GM18519 (cell line): ENCODE data around the gene BCAR1.
"Not testable (repeated sequence)": the region's sequence is repeated elsewhere in the genome, so short reads cannot be mapped to it uniquely, and the experiment has no call there.

Experiments used
- ATAC-seq: cut with Tn5 transposase; IDR thresholded peaks from one replicate; pipeline ENCODE4 v1.9.1; 2021; ENCODE audit warnings: mild to moderate bottlenecking, moderate library complexity; ENCODE audit not compliant: unreplicated experiment, low FRiP score

The BCAR1 gene

DNA sequence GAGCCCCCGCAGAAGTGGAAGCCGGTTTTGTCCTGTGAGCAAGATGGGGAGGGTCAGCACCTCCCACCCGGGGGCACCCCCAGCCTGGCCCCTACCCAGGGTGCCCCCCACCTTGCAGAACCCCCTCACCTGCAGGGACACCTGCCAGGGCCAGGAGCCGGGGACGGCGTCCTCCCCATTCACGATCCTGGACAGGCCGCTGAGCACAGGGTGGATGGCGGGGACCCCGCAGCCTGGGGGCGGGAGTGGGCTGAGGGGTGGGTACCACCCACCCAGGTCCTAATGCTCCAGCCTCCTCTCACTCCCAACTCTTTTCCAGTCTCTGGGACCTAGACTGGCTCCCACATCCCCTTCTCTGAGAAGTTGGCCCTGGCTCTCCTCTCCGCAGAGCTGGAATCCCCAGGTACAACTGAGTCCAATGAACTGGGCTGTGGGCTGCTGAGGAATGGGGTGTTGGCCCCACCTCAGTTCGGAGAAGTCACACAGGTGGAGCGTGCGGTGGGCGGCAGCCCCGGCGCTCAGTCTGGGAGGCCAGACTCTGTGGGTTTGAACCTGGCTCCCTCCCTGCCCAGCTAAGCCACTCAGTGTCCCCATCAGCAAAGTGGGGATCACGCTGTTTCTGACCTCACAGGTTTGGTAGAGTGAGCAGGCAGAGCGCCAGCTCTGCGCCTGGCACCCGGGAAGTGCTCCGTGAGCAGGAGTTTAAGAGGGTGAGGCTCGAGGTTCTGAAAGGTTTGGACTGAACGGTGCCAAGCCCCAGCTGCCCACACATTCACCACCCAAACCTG, 45.3 kb downstream of the BCAR1 start:
- not testable (repeated sequence) for ATAC-seq

DNA sequence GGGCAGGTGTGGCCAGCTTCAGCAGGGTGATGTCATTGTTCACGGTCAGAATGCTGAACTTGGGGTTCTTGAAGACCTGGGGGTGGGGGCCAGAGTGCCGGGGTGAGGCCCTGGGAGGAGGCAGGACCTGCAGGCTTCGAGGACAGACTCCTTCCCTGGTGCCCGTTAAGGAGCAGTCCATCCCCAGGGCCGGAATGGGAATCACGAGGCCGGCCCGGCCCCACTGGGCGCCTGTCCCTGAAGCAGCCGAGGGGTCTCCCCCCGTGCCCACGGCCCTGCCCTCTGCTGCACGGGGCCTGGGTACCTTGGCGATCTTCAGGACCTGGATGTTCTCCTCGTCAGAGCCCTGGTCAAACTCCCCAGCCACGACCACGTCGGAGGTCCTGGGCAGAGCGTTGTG, 46.0 kb downstream of the BCAR1 start:
- not testable (repeated sequence) for ATAC-seq

DNA sequence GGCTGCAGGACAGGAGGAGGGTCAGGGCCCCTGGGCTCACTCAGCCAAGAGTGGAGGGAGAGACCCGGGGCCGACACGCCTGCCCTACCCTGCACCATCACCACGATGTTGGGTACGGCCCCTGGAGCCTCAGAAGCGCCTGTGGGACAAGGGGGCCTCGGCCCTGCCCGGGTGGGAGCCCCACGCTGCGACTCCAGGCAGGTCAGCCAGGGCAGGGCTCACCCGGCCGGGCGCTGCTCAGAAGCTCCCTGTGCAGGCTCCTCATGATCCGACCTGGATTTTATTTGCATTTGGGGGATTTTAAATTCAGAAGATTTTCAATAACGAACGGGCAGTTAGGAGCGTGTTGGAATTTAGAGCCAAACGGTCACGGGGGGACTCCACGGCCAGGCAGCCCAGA, 46.5 kb downstream of the BCAR1 start:
- ATAC-seq: not testable (repeated sequence)

DNA sequence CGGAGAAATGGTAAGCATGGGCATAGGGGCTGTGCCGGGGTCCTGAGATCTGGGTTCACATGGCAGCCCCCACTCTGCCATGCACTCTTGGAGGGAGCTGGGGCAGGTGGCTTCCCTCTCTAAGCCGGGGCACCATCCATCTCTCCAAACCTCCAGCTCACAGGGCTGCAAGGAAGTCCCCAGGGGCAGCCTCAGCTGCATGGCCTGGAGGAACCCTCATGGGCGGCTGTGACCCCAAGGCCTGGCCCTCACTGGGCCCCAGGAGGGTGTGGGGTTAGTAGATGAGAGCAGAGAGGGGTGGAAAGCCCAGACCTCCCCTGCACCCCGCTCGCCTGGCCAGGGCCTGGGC, 47.0 kb downstream of the BCAR1 start:
- no peak for ATAC-seq

DNA sequence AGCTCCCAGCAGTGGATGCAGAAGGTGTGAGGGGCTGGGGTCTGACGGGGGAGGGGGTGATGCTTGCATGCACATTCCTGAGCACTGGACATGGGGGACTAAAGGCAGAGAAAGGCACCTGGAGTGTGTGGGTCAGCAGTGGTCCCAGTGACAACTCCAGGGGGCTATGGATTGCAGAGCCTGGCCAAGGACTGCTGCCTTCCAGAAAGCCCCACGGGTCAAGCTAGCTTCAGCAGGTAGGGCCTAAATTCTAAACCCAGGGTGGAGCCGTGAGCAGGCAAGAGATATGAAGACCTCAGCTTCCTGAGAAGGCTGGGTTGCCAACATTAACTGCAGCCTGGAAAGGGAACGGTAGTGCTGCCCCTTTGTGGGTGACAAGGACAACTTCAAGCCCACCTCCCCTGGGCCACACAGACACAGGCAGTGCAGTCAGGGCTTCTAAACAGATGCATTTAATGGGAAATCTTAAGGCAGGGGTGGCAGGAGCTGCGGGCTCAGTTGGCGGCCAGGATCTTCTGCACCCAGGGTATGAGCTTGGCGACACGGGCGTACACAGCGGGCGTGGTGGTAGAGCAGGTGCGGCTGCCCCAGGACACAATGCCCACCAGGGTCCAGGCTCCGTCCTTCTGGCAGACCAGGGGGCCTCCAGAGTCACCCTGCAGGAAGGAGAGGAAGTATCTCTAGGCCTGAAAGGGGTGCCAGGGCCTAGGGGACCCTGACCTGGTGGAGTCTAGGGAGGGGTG, 47.6 kb downstream of the BCAR1 start:
- ATAC-seq: no peak

DNA sequence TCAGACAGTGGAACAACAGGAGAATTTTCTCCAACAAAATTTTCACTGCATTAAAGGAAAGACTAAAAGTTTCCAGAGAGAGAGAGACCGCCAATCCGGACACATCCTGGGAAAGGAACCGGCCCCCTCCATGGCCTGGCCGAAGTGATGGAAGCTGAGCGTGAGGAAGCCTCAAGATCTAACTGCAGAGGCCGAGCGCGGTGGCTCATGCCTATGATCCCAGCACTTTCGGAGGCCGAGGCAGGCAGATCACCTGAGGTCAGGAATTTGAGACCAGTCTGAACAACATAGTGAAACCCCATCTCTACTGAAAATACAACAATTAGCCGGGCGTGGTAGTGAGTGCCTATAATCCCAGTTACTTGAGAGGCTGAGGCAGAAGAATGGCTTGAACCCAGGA, 48.3 kb downstream of the BCAR1 start:
- no peak for ATAC-seq

DNA sequence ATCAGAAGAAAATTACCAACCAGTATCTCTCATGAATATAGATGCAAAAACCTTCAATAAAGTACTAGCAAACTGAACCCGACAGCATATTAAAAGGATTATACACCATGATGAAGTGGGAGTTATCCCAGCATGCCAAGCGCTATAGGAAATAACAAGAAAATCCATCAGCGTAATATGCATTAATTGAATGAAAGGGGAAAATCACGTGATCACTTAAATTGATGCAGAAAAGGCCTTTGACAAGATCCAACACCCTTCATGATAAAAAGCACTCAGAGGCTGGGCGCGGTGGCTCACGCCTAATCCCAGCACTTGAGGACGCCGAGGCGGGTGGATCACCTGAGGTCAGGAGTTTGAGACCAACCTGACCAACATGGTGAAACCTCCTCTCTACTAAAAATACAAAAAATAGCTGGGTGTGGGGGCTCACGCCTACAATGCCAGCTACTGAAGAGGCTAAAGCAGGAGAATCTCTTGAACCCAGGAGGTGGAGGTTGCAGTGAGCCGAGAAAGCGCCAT, 49.3 kb downstream of the BCAR1 start:
- ATAC-seq: no peak

DNA sequence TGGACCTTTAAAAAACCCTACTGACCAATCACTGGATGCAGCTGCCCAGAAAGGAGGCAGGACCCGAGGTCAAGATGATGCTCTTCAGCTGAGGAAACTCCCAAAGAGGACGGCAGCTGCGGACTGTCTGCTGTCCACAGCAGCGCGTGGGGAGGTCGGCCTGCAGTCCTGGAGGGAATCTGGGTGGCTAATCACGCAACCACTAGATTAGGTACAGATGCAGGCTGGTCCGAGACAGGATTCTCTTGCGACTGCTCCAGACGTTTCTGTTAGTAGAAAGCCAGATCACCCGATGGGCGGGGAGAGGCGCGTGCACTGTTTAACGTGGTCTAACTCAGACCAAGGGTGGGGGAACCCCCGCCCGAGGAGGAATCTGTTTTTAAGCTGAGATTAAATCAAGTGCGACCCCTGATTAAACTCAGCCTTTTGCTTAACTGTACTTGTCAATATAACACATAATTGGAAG, 53.3 kb downstream of the BCAR1 start:
- ATAC-seq: no peak

DNA sequence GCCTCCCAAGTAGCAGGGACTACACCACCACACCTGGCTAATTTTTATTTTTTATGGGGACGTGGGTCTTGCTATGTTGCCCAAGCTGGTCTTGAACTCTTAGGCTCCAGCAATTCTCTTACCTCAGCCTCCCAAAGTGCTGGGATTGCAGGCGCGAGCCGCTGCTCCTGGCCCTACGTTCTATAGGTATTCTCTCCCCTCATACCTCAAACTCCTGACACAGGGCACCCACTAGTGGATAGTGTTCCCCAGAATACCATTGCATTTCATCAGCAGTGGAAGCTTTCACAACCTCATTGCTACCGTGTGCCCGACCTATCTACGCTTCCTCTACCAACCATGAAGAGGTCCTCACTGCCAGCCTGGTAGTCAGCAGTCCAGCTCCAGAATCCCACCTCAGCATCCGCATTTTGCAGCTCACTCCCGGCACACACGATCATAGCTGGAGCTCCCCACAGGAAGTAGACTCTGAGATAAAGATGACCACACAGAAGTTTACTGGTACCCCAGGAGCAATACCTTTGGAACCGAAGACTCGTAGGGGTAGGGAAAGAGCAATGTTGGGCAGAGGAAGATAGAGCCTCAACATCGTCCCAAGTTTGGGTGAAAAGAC, 53.8 kb downstream of the BCAR1 start:
- ATAC-seq: no peak

DNA sequence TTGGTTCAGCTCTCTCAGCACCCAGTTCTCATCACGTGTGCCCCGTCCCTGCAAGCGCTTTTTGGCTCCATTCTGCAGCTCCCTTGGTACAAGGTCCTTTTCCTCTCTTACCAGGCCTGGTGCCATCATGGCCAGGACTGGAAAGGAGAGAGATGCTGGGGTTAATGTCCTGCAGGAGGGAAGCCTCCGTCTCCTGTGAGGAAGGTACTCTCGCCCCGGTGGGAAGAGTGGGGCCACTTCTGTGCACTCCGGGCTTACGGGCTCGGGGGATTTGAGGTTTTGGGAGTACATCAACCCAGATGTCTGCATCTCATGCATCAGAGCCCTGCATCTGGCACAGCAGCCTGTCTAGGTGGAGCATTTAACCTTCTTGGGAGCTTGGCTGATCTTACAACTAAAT, 54.6 kb downstream of the BCAR1 start:
- ATAC-seq: no peak

DNA sequence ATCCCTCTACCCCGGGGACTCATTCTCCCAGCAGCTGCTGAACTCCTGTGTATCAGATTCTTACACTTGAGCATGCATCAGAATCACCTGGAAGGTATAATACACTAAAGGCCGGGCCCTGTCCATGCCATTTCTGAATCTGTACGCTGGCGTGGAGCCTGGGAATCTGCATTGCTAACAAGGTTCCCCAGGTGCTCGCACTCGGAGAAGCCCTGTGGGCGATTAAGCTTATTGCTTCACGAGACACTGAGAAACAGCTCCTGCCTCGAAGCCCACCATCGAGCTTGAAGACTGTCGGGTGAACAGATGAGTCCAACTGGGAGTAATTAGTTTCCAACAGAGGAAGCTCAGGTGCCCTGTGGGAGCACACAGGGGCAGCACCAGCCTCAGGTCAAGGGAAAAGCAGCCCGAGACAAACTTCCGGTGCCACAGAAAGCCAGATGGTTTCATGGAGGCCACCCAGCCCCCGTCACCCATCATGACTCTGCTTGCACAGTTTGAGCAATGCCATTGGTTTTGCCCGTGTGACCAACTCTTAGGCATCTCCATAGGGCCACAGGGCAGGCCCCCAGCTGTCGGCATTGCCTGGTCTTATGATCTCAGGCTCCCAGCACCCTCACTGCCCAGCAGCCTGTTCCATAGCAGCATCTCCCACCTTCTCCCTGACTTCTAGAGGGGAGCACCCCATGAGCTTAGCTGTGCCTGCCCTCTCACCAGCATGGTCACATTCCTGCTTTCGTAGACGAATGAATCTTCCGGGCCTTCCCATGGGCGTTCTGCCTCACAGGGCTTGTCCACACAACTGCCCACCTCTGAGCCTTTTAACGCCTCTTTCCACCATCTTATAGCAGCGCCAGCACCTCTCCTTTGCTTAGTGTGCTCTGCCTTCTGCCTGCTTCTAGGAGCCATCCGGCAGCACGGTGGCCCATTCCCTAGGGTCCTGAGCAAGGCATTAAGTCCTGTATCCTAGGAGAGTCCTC, 55.3 kb downstream of the BCAR1 start:
- no peak for ATAC-seq

DNA sequence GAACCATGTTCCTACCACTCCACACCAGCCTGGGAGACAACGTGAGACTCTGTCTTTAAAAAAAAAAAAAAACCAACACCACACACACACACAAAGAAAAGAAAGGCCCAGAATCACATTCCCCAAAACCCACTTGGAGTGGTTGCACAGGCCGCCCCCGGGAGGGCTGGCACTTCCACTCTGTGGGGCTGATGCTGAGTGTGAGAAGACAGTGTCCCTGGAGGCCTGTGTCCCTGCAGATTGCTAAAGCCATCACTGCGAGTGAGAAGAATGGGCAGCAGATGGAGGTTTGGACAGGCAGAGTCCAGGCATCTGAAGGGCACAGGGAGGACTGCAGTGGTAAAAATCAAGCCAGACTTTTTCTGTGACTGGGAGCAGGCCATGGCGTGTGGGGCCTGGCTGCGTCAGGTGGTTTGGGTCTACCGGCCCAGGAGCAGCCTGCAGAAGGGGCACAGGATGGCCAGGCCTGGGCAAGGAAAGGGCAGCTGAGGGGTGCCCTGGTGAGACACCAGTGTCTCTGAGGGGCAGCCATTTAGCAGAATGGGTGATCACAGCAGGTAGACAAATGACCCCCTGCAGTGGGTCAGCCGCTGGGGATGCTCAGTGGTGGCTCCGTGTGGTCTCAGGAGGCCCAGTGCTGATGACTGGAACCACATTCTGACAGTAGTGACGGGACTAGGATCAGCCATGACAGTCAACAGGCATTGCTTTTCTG, 57.5 kb downstream of the BCAR1 start:
- no peak for ATAC-seq

DNA sequence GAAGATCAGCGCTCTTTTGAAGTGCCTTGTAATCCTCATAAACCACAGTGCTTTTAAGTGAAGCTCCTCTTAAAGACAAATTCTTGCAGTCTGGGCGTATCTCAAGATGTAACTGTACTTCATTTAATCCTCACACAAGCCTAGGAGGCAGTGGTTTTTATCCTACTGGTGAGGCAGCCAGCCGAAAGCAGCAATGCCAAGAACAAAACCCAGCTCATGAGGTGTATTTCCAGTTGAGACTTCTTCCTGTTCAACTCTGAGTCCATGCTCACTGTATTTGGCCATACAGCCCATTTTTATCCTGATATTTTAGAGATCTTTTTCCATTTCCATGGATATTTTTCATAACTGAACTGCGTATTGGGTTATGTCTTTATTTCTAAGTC, 58.2 kb downstream of the BCAR1 start:
- no peak for ATAC-seq

DNA sequence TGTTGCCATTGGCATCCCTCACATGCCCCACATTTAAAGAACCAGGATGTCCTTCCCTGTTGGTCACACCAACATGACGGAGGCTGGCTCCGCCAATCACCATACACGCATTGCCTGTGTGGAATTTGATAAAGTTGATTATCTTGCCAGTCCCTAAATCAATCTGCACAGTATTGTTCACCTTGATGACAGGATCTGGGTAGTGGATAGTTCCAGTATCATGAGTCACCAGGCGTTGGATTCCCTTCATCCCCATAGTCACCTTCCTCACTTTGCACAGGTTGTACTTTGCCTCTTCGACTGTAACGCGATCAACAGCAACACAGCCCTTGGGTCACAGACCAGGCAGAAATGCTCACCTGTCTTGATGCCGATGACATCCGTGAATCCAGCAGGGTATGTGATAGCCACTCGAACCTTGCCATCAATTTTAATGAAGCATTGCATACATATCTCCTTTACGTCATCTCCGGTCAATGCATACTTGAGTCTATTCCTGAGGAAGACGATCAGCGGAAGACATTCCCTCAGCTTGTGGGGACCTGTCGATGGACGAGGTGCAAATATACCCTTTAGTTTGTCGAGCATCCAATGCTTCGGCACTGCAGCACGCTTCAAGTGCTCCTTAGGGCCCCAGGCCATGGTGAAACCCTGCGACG, 58.7 kb downstream of the BCAR1 start:
- no peak for ATAC-seq

DNA sequence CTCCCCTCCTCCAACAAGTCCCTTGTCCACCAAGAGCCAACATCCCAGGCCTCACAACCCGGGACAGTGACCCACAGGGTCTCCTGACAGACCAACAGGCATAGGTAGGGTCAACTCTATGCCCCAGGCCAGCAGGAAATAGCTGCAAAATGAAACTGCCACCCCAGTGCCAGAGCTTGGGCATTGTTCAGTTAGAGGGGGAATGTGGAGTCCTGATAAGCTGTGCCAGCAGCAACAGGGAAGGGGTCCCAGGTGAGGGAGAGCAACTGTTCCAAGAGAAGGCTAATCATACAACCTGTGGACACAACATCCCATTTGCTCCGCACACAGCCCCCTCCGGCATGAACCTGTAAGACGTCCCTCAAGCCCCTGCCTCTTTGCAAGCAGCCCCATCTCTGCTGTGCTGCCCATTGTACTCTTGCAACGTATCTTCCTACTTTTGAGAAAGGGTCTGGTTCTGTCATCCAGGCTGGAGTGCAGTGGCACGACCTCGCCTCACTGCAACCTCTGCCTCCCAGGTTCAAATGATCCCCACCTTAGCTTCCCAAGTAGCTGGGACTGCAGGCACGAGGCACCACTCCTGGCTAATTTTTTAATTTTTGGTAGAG, 61.7 kb downstream of the BCAR1 start:
- ATAC-seq: no peak

DNA sequence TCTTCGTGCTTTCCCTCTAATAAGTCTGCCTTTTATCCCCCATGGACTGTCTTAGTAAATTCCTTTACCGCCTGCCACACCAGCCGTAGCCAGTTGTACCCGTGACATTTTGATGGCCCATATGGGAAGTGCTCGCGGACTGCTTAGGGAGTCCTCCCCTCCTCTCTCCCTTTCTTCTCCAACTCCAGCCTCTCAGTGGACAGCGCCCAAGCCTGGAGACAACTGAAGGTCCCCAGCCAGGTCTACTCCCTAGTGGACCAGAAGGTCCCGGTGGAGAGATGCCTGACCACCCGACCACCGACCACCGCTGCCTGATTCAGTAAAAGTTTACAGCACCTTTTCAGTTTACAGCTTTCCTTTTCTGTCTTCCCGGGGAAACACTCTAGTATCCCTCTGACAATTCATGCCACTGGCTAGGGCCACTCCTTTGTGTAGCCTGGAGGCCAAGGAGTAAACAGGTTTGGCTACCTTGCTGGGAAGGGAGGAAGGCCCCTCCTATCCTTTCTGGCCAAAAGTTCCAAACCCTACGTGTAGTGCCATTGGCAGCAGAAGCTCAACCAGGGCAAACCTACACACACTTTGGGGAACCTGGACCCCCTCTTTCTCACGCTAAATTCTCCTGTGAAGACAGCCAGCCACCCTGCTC, 62.5 kb downstream of the BCAR1 start:
- ATAC-seq: no peak

DNA sequence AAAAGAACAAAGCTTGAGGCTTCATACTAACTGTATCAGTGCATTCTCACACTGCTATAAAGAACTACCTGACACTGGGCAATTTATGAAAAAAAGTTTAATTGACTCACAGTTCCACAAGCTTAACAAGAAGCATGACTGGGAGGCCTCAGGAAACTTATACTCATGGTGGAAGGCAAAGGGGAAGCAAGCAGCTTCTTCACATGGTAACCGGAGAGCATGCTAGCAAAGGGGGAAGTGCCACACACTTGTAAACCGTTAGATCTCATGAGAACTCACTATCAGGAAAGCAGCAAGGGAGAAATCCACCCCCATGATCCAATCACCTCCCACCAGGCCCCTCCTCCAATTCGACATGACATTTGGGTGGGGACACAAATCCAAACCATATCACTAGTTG, 69.8 kb downstream of the BCAR1 start:
- ATAC-seq: no peak

DNA sequence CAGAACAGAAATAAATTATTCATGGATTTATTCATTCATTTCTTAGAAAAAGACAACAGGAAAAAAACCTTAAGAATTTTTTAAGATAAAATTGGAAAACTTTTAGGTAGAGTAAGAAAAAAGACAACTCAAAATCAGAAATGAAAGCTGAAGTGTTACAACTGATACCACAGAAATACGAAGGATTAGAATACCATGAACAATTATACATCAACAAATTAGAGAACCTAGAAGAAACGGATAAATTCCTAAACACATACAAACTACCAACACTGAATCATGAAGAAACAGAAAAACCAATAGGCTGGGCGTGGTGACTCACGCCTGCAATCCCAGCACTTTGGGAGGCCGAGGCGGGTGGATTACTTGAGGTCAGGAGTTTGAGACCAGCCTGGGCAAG, 72.2 kb downstream of the BCAR1 start:
- no peak for ATAC-seq
